Measurements from ENCODE around the gene DLL4.
A peak's percentile ranks its signal among the peaks of the same experiment; 100 is the strongest.

DLL4 gene

DNA sequence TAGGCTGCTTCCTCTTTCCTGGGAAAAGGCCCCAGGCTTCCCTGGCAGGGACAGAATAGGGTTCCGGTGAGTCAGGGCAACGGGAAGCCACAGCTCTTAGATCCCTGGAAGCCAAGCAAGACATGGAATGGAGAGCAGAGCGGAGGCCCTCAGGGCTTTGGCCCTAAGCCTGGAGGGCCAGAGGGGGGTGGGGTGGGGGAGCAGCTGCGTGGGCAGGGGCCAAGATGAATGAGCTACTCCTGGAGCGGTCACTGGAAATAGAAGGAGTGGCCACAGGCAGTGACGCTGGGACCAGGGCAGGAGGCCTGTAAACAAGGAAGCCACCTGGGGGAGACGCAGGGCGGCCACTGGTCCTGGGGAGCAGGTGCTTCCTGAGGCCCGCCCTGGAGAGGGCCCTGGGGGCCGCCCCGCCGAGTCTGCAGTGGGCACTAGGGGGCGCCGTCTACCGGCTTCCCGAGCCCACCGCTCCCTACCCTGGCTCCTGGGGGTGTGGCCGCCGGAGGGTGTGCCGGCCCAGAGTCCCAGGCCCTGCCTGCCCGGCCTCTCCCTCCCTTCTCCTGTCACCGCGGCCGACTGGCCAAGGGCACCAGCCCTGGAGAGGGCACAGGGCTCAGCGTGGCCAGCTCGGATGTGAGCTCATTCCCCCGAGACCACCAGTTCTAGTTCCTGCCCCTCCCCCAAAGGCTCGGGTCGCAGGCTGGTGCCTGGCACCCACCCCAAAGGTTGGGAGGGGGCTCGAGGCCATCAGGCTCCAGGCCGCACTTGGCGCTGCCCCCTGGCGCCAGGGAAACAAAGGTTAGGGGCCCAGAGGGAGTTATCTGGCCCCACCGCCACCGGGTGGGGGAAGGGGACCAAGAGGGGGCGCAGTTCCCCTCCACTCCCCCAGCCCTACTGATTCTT lies 22.8 kb upstream of the DLL4 start:
- DNase-seq (ENCODE audit: low spot score), result peak; percentile 88

DNA sequence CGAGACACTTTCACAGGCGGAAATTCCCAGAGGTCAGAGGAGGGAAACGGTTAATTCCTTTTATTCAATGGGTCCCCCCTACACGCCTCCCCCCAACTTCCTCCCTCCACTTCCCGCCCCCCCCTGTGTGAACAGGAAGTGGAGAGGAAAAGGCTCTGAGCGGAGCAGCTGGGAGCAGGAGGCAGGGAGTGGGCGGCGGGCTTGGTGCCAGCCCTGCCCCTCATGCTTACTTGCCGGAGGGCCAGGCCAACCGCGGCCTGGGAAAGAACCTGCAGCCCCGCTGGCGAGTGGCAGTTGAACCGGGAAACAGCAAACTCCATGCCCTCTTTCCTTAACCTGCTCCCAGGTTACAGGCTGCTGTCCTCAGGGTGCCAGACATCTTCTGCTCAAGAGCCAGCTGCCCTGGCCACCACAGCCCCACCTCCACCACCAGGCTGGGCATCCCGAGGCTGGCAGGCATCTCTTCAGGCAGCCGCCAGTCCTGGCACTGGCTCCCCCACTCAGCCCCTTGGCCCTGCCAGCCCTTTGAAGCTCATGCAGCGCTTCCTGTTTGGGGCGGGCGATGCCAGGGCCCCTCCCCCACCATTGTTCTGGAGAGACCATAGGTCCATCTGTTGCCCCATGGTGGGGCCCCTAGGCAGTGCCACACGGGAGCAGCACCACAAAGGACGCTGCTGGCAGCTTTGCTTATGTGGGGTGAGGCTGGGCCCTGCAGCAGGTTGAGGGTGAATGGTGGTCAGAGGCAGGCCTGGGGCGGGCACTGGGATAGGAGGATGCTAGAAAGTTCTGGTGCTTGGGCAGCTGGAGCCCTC lies 21.9 kb upstream of the DLL4 start:
- peak; percentile 42 for DNase-seq (ENCODE audit: low spot score)

DNA sequence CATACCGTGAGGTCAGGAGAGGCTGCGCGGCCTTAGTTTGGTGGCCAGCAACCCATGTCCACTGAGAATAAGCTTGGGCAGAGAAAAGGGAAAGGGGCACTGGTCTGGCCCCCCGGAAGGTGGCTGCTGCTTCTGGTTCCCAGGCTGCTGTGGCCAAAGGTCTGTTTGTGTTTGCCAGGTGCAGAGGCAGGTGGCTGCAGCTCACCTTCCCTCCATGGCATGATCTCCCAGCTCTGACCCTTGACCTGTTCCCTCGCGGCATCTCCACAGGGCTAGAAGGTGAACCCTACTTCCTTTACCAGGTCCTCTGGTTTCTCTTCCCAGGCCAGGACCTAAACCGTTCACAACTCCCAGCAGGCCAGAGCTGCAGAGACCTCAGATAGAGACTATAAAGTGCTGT lies 21.0 kb upstream of the DLL4 start:
- no peak for DNase-seq (ENCODE audit: low spot score)

DNA sequence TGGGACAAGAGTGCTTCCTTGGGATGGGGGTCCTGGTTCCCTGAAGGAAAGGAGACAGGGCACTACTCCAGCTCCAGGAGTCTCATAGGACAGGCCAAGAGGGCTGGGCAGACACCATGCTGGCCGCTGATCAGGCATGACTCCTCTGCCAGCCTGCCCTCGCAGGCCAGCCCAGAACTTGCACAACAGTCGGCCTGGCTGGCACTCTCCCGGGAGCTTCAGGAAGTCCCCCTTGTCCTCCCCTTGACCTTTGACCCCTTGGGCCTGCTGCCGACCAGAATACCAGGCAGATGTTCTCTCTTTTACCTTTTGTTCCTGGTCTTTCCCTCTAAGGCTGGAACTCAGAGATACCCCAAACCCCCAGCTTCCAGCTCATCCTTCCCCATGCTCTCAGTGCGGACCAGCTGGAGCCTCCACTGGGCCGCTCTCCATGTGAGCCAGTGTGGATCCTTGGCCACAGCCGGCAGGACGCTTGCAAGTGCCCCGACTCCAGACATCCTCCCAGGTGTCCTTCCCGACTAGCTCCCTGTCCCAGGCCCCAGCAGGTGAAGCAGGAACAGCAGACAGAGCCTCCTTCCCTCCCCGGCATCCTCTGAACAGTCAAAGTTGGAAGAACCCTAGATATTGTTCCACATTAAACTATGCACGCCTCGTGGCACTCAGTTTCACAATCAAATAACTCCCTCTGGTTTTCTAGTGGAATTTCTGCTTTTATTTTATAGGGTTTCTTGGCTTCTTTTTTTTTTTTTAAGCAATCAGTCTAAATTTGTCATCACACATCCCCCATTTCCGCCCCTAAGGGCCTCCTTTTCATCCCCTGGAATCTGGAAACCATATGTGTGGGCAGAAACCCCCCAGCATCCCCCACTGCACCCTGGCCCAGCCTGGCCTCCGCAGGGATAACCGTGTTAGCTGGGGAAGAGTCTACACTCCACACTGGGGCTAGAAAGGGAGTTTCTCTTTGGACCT lies 19.2 kb upstream of the DLL4 start:
- DNase-seq (ENCODE audit: low spot score), result no peak

DNA sequence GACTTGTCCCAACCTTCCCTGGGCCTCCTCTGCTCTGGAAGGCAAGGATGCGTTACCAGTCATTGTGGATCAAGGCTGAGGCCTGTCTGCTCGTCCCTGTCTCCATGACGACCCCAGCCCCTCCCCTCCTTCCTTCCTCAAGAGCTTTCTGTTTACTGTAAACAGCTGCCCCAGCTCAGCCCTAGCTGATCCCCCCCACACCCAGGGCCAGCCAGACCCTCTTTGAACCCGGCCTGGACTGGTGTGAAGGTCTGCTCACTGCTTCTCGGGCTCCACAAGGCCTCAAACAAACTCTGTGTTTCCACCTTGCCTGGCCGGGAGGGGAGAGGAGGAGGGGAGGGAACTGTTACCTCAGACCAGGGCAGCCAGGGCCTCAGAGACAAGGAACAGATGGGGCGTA lies 18.0 kb upstream of the DLL4 start:
- no peak for DNase-seq (ENCODE audit: low spot score)

DNA sequence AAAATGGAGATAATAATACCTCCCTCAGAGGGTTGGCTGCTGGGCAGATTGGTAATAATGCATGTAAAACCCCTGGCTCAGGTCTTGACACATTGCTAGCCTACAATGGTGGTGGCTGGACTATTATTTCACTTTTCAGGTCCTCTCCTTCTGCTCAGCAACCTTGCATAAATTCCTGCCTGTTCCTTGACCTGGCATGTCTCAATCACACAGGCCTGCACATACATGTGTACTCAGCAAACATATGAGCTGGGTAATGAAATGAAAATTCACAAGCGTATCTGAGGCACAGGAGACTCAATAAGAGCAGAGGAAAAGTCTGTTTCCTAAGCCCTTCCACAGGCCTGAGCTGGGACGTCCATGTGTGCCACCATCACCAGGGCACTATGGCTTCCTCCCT lies 17.4 kb upstream of the DLL4 start:
- no peak for DNase-seq (ENCODE audit: low spot score)

DNA sequence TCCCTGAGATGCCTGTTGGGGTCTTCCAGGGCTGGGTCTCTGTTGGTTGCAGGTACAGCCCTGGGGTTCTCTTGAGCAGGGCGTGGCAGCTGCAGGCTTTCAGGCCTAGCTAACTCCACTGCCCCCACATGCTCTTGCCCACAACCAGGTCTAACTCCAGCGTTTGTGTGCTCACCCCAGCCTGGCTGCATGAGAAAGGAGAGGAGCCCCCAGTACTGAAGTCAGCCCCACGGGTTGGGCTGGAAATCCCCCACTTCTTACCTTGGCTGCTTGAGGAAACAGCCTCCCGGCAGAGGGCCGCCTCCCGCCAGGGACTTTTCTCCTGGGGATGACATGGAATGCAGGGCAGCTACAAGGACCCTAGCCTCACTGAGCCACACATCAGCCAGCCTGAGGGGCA lies 16.7 kb upstream of the DLL4 start:
- DNase-seq (ENCODE audit: low spot score), result no peak

DNA sequence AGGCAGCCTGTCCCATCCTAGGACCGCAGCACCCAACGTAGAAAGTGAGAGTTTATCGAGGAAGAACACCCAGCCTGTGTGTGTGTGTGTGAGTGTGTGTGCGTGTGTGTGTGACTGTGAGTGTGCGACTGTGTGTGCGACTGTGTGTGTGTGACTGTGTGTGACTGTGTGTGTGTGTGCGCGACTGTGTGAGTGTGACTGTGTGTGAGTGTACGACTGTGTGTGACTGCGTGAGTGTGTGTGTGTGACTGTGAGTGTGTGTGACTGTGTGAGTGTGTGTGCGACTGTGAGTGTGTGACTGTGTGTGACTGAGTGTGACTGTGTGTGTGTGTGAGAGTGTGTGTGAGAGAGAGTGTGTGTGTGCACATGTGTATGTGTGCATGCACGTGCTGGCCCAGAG lies 15.1 kb upstream of the DLL4 start:
- DNase-seq (ENCODE audit: low spot score), result no peak

DNA sequence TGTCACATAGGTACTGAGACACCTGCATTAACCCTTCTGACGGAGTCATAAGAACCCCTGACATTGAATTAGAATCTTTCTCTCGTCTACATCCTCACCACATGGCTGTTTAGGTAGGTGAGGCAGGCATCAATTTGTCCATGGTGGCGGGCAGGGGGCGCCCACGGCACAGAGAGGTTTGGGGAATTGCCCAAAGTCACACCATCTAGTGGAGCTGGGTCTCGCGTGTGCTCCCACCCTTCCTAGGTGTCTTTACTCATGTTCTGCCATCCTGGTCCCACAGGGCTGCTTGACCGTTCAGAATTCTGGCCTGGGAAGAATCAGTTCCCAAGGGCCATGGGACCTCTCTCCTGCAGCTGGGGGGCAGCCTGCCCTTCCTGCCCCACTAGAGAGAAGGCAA lies 14.7 kb upstream of the DLL4 start:
- no peak for DNase-seq (ENCODE audit: low spot score)

DNA sequence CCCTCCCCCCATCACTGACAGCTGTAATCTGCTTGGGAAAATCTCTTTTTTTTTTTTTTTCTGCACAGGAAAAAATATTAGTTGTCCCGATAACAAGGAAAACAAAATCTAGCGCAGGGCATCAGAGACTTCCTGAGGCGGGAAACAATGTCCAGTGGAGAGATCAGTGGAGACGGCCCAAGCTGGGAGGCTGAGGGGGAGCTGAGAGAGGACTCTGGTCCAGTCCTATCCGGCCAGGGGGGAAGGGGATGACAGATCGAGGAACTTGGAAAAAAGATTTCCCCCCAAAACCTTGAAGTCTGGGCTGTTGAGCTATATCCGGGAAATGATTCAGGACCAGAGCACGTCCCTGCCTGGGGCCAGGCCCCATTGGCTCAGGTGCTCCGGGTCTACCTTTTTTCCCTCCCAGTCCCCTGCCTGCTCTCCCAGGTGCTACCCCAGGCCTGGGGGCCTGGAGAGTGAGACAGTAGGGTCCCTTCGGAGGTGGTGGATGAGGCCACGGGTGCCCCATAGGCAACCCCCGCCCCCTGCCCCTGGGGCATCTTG lies 14.0 kb upstream of the DLL4 start:
- no peak for DNase-seq (ENCODE audit: low spot score)

DNA sequence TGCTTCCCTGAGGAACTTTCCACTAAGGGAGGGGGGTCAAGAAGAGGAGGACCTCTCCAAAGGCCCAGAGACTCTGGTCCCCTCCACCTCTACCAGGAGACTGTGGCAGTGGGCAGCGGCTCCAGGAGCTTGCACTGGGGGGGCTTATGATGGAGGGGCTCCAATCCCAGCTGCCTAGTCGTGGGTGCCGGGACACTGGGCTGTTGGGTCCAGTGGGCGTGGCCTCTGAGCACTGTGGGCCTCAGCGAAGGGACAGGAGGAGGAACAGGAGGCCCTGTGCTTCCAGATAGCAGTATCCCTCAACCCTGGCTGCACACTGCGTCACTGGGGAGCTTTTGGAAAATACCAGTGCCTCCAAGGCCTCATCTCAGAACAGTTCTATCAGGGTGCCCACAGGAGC lies 13.5 kb upstream of the DLL4 start:
- DNase-seq (ENCODE audit: low spot score), result no peak

DNA sequence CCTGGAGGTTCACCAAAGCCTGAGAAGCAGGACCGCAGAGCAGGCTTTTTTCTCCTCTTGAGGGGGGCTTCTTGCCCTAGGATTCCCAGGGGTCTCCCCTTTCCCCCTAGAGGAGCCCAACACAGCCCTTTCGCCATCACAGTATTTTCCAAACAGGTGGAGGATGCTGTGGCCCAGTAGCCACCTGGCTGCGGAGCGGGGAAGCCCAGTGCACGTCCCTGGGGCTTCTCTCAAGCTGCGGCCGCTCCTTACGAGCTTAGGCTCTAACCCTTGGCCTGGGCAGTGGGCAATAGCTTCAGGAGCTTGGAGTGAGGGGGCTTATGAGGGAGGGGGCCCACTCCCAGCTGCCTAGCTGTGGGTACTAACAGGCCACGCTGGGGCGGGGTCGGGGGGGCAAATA lies 11.6 kb upstream of the DLL4 start:
- DNase-seq (ENCODE audit: low spot score), result no peak

DNA sequence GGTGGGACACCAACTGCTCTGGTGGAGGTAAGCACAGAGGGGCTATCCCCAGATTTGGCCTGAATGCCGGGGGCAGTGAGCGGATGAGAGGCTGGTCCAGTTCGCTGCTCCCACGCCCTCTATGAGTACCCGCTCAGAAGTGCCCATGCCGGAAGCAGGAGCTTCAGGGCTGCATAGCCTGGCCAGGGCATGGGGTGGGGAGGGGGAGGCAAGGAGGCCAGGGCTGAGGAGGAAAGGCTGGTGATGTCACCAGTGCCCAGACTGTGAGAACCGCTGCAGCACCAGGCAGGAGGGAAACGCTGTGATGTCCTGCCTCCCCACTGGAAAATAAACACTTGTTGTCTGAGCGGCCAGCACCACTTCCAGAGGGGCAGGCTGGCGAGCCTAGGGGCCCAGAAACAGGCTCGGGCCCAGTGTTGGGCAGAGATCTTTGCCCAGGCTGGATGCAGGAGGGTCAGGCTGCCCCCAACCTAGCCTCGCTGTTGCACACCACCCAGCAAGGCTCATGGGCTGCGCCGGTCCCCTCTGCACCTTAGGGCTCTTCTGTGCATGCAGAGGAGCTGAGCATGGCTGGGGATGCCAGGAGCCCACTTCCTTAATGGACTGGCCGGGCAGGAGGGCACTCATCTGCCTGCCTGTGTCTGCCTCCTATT lies 10.9 kb upstream of the DLL4 start:
- no peak for DNase-seq (ENCODE audit: low spot score)

DNA sequence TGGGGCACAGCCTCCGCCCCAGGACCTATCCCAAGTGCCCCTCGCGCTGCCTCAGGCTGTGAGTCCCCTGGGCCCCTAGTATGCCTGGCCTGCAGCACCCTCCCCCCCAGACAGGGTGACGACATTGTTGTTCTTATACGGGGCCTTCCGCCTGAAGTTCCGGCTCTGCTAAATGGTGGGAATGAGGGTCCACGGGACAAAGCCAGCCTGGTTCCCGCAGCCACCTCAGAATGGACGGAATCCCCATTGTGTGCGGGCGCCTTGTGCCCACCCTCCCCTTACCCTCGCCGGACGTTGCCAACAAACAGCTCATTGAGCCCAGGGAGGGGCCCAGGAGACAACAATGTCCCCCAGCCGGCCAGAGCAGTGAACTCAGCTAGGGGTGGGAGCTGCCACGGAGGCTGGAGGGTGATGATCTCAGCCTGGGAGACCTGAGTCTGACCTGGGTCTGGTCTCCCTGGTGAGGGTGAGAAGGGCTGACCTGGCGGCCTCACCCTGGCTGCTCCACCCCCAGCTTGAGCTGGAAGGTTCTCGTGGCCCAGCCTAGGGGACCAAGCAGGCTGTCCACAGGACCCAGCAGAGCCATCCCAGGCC lies 10.2 kb upstream of the DLL4 start:
- DNase-seq (ENCODE audit: low spot score), result no peak

DNA sequence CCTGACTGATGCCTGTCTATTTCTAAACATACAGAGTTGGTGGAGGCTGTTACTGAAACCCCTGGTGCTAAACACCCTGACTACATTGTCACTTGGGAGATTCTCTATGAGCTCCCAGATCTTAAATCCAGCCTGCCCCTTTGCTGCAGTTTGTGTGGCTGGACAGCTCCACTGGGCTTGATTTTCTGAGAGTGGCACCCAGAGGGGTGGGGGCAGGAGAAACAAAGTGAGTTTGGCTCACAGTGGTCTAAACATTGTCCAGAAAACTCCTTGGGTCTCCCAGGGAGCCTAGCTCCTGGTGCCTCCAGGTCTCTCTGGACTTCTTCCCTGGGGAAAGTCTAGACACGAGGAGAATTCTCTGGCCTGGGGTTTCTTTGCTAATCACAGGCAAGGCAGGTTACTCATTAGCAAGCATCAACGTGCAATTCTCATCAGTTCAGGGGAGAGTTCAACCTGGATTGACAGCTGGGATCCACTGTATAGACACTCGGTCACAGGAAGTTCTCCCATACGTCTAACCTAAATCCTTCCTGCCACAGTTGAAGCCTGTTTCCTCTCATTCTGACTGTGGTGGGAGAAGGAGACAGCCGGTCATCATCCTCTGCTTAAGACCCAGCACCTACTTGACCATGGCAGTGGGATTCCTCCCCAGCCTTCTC lies 7.1 kb upstream of the DLL4 start:
- DNase-seq (ENCODE audit: low spot score), result no peak

DNA sequence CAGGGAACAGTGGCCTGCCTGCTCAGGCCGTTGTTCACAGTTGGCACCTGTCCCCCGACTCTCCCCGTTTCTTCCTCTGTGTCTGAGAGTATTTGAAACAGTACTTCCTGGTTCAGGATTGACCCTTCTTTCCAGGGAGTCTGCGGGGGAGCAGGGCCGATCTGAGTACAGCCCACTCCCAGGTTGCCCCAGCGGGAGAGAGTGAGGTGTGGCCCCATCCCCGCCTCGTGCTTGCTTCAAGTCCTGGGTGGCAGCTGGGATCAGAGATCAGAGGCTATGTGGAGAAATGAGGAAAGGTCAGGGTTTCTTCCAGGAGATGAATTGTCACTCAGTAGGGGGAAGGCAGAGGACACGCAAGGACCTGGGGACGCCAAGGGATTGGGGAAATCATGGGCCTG lies 6.5 kb upstream of the DLL4 start:
- no peak for DNase-seq (ENCODE audit: low spot score)

DNA sequence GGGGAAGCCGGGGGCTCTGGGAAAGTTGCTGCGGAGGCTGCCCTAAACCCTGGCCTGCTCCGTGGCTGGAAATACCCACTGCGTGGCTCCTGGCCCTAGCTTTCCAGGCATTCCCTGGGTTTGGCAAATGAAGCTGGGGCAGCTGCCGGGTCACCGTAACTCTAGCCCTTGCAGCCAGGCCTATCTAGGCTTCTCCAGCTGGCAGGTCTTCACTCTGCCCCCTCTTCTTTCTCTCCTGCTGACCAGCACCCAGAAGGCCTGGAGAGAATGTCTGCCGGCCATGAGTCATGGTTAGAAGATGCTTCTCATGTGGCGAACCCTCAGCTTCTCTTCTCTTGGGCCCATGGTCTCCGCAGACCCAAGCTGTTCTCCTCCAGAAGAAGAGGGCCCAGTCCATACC lies 5.6 kb upstream of the DLL4 start:
- DNase-seq (ENCODE audit: low spot score), result no peak

DNA sequence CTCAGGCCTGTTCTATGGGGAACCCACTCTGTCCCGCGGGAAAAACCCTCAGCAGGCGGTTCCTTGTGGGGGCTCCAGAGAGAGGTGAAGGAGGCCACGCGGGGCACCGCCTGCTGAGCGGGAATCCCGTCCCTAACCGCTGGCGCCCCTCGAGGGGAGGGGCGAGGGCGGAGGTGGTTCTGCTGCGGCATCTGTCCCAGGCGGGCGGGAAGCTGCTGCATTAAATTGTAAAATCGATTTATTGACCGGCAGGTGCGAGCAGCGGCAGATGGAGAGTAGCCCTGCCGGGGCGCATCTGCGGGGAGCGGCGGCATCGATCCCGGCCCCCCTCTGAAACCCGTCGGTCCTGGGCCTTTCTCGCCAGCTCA lies 3.7 kb upstream of the DLL4 start:
- DNase-seq (ENCODE audit: low spot score), result no peak

DNA sequence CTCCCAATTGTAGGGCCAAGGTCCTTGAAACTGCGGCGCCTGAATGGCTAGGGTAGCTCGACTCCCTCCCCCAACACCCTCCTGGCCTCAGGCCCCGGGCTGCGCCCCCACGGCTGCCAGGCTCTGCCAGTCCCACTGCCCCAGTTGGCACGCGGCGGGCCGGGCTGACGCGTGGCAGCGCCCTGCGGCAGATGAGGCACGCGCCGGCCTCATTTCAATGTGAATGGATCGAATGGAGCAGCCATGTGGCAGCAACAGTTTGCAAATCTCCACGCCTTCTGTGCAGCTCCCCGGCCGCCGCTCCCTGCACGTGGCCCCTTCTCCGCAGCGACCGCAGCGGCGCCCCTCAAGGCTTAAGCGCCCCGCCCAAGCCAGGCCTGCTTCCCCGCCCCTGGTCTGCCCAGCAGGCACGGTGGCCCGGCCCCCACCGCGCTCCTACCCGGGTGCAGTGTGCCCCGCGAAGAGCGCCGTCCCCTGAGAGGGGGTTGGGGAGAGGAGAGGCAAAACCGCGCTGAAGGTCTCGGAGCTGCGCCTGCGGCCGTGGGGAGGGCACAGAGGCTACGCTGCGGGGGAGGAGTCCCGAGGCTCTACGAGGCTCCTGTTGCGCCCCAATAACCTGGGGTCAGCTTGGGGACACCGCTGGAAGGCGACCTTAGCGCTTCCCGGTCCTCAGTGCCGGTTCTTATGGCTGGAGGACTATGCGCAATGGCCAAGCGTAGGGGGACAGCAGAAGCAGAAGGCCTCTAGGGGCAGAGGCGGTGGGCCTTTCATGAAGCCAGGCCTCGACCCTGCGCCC lies 3.1 kb upstream of the DLL4 start:
- no peak for DNase-seq (ENCODE audit: low spot score)
